ENCODE measurements around the gene SUPT20H.

DNA sequence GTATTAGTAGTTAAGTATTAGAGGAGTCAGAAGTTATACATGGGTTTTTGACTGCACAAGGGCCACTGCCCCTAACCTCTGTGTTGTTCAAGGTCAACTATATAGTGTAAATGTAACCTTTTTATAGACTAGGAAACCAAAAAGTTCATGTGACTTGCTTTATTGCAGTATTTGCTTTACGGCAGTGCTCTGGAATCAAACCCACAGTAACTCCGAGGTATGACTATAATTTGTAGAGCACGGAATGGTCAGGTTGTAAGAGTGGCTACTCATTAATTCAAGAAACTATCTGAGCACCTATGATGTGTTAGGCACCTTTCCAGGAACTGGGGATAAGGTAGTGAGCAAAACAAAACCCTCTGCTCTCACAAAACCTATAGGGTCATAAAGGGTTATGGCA lies 22.2 kb downstream of the SUPT20H start:
- TF ChIP-seq, protein P1, sequence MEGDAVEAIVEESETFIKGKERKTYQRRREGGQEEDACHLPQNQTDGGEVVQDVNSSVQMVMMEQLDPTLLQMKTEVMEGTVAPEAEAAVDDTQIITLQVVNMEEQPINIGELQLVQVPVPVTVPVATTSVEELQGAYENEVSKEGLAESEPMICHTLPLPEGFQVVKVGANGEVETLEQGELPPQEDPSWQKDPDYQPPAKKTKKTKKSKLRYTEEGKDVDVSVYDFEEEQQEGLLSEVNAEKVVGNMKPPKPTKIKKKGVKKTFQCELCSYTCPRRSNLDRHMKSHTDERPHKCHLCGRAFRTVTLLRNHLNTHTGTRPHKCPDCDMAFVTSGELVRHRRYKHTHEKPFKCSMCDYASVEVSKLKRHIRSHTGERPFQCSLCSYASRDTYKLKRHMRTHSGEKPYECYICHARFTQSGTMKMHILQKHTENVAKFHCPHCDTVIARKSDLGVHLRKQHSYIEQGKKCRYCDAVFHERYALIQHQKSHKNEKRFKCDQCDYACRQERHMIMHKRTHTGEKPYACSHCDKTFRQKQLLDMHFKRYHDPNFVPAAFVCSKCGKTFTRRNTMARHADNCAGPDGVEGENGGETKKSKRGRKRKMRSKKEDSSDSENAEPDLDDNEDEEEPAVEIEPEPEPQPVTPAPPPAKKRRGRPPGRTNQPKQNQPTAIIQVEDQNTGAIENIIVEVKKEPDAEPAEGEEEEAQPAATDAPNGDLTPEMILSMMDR (IDR thresholded peaks at IDR 0.05; ENCODE audit: low read length), result no peak
- no peak for TF ChIP-seq EZH2 (IDR thresholded peaks at IDR 0.05; ENCODE audit: borderline replicate concordance, low read length)

Measured in OCI-LY1 (cell line).